Peyer's patch (tissue), 4 donors: Measurements from ENCODE around the gene RCBTB2.

Experiments used
- POLR2A ChIP-seq, 2 donors: fragments of 450-650 bp; IDR thresholded peaks; one replicate each; pipeline ENCODE4 v1.5.1; 2017; ENCODE audit warnings: antibody characterized with exemption in 2 of 2, mild to moderate bottlenecking in 2 of 2, moderate library complexity in 2 of 2
- TF ChIP-seq, protein P1 (sequence below), 6 experiments: fragments of 450-650 bp in 4 of 6; fragments of 200-600 bp in 2 of 6; sonication (generic) in 1 of 6; IDR thresholded peaks; one replicate each; pipeline ENCODE4 v1.5.1; 2017 to 2019; ENCODE audit warnings: antibody characterized with exemption in 6 of 6, mild to moderate bottlenecking in 3 of 6, moderate library complexity in 1 of 6

DNA sequence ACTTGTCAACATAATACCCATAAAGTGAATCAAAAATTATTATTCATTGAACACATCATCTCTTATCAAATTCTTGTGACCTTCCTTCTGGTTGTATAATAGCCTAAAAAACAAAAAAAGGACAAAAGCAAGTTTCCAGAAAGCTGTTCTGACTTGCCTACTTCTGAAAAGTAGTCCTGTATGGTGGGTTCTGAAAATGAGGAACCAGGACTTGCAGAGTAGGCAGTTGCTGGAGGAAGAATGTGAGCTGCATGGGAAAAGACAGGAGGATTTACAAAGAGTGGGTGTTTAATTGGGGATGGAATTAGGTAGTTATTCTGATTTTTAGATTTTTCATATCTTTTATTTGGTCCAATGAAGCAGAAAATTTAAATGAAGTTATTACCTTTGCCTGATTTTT is 56.7 kb downstream of the RCBTB2 start:
- no peak for TF ChIP-seq POLR2A (IDR thresholded peaks at IDR 0.05)
- TF ChIP-seq, protein P1, sequence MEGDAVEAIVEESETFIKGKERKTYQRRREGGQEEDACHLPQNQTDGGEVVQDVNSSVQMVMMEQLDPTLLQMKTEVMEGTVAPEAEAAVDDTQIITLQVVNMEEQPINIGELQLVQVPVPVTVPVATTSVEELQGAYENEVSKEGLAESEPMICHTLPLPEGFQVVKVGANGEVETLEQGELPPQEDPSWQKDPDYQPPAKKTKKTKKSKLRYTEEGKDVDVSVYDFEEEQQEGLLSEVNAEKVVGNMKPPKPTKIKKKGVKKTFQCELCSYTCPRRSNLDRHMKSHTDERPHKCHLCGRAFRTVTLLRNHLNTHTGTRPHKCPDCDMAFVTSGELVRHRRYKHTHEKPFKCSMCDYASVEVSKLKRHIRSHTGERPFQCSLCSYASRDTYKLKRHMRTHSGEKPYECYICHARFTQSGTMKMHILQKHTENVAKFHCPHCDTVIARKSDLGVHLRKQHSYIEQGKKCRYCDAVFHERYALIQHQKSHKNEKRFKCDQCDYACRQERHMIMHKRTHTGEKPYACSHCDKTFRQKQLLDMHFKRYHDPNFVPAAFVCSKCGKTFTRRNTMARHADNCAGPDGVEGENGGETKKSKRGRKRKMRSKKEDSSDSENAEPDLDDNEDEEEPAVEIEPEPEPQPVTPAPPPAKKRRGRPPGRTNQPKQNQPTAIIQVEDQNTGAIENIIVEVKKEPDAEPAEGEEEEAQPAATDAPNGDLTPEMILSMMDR (IDR thresholded peaks at IDR 0.05), result no peak
